ENCODE results near the gene ESRRB.

Gene ESRRB

DNA sequence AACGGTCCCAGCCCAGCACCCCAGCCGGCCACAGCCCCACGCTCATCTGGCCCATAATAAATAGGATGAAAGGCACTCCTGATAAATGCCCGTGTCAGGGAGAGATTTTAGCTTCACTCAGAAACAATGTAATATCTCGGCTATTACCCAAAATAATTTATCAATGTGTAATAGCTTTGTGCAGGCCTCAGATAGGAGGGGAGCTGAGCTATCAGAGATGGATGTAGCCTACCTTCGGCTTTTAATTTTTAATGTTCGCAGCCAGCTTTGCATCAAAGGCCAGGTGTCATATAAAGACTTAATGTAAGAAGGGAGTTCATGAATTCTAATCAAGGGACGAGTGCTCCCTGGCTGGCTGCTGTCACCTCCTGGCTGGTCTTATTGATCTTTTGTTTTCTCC, 171.9 kb downstream of the ESRRB start:
- Histone ChIP-seq H3K27ac (ENCODE audit: low read depth, low read length) (no peak overlapping the region), H3K4me1 (ENCODE audit: control insufficient read depth in 5 of 5, insufficient read depth in 5 of 5, low read length in 5 of 5) (no peaks in the 10 kb centered on the region), H3K9me3 (ENCODE audit: control insufficient read depth in 5 of 5, low read length in 5 of 5) (no peaks in the 10 kb centered on the region), H3K4me3 (ENCODE audit: low read depth in 1 of 5, low read length in 5 of 5) (no peak overlapping the region), H3K36me3 (ENCODE audit: control insufficient read depth in 5 of 5, insufficient read depth in 5 of 5, low read length in 5 of 5) (no peaks in the 10 kb centered on the region), H3K9ac (ENCODE audit: low read length in 5 of 5) (no peak overlapping the region), H3K27me3 (ENCODE audit: control insufficient read depth in 5 of 5, insufficient read depth in 4 of 5, low read length in 5 of 5) (peaks cover 0 to 6% (median 0%) of the 10 kb centered on the region in 5 donors)

DNA sequence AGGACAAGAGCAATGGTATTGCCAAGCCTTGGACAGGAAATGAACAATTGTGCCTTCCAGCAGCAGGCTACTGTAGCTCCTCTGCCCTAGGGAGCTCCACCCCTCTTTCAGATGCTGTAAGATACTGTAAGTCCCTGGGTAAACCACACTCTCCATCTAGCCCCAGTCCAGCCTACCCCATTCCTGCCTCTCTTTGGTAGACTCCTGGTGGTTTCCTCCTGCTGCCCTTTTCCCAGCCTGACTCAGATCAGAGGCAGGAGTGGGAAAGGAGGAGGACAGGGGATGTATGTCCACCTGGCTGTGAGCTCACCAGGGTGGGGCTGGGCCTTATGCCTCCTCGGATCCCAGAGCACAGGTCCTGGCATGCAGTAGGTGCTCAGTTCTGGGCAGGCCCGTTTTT, 174.6 kb downstream of the ESRRB start:
- no peaks in the 10 kb centered on the region for H3K27me3 ChIP-seq (ENCODE audit: control insufficient read depth in 5 of 5, insufficient read depth in 4 of 5, low read length in 5 of 5)
- no peak overlapping the region for H3K4me3 ChIP-seq (ENCODE audit: low read depth in 1 of 5, low read length in 5 of 5)
- H3K27ac ChIP-seq (ENCODE audit: low read depth, low read length), result no peak overlapping the region
- no peaks in the 10 kb centered on the region for H3K36me3 ChIP-seq (ENCODE audit: control insufficient read depth in 5 of 5, insufficient read depth in 5 of 5, low read length in 5 of 5)
- H3K9ac ChIP-seq (ENCODE audit: low read length in 5 of 5), result no peak overlapping the region
- H3K9me3 ChIP-seq (ENCODE audit: control insufficient read depth in 5 of 5, low read length in 5 of 5), result no peaks in the 10 kb centered on the region
- H3K4me1 ChIP-seq (ENCODE audit: control insufficient read depth in 5 of 5, insufficient read depth in 5 of 5, low read length in 5 of 5), result no peaks in the 10 kb centered on the region

DNA sequence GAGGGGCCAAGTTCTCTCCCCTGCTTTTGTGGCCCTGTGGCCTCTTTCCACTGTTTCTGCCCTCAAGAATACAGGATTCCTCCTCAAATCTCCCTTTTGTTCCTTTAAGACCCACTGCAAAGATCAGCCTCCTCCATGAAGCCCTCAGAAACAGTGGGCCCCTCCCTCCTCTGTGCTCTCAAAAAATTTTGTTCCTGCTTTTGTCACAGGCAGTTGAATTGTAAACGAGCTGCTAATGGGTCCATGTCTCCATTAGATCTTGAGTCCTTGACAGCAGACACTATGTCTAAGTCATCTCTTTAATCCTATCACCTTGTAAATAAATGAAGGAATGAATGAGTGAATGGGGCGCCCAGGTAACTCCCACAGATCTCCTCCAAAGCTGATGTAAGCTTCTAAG, 175.2 kb downstream of the ESRRB start:
- Histone ChIP-seq H3K9ac (ENCODE audit: low read length in 5 of 5) (no peak overlapping the region), H3K9me3 (ENCODE audit: control insufficient read depth in 5 of 5, low read length in 5 of 5) (no peaks in the 10 kb centered on the region), H3K27me3 (ENCODE audit: control insufficient read depth in 5 of 5, insufficient read depth in 4 of 5, low read length in 5 of 5) (no peaks in the 10 kb centered on the region), H3K27ac (ENCODE audit: low read depth, low read length) (no peak overlapping the region), H3K36me3 (ENCODE audit: control insufficient read depth in 5 of 5, insufficient read depth in 5 of 5, low read length in 5 of 5) (no peaks in the 10 kb centered on the region), H3K4me3 (ENCODE audit: low read depth in 1 of 5, low read length in 5 of 5) (no peak overlapping the region), H3K4me1 (ENCODE audit: control insufficient read depth in 5 of 5, insufficient read depth in 5 of 5, low read length in 5 of 5) (no peaks in the 10 kb centered on the region)
